Colonic mucosa (tissue), 4 donors: ENCODE data around the gene PRSS38. TPM values are rescaled to one million over a fixed set of nuclear protein-coding genes. Genes with fewer than 3 reads are reported as not detected.
A peak's percentile ranks its signal among the peaks of the same experiment; 100 is the strongest.

Experiments used
- DNase-seq: peaks from one replicate; pipeline ENCODE4 v3.0.0-alpha.2; 2020
- H3K27ac ChIP-seq: fragments of 200-600 bp; one replicate; pipeline ENCODE4 v1.8.0; 2021
- H3K27me3 ChIP-seq: fragments of 200-600 bp; one replicate; pipeline ENCODE4 v1.8.0; 2021
- H3K36me3 ChIP-seq: fragments of 200-600 bp; one replicate; pipeline ENCODE4 v1.8.0; 2021
- H3K4me1 ChIP-seq: fragments of 200-600 bp; one replicate; pipeline ENCODE4 v1.8.0; 2021; ENCODE audit warnings: mild to moderate bottlenecking
- H3K4me3 ChIP-seq: fragments of 200-600 bp; one replicate; pipeline ENCODE4 v1.8.0; 2021
- H3K9ac ChIP-seq, 2 donors: one replicate each; pipeline ENCODE4 v1.7.0; 2013; ENCODE audit warnings: control low read depth in 2 of 2, low read depth in 2 of 2, low read length in 2 of 2
- H3K9me3 ChIP-seq: fragments of 200-600 bp; one replicate; pipeline ENCODE4 v1.8.0; 2021
- intact Hi-C: fragments of 100-400 bp; cut with DNase I; formaldehyde crosslinking; loops from one replicate; pipeline ENCODE4 v1.14.1; 2022
- total RNA-seq, 2 donors: library from RNA; stranded (reverse); fragmentation: NEBNext Ultra II Directional in 1 of 2; extraction: Animal tissue kit (Norgen Biotek cat#: 25700) in 1 of 2; gene quantifications; one replicate each; pipeline ENCODE4 v1.2.1, GENCODE V29; 2021
- TF ChIP-seq, protein P1 (sequence below): fragments of 200-600 bp; IDR thresholded peaks from one replicate; pipeline ENCODE4 v1.8.0; 2022; ENCODE audit warnings: antibody characterized with exemption, mild to moderate bottlenecking
- donor health status: healthy.
- donor health status: DM: no; HTN: no; CAD: no.
- donor health status: DM: no; HTN: no; CAD: no.

PRSS38 gene
- total RNA-seq, 2 donors from 2014 or later: not detected

DNA sequence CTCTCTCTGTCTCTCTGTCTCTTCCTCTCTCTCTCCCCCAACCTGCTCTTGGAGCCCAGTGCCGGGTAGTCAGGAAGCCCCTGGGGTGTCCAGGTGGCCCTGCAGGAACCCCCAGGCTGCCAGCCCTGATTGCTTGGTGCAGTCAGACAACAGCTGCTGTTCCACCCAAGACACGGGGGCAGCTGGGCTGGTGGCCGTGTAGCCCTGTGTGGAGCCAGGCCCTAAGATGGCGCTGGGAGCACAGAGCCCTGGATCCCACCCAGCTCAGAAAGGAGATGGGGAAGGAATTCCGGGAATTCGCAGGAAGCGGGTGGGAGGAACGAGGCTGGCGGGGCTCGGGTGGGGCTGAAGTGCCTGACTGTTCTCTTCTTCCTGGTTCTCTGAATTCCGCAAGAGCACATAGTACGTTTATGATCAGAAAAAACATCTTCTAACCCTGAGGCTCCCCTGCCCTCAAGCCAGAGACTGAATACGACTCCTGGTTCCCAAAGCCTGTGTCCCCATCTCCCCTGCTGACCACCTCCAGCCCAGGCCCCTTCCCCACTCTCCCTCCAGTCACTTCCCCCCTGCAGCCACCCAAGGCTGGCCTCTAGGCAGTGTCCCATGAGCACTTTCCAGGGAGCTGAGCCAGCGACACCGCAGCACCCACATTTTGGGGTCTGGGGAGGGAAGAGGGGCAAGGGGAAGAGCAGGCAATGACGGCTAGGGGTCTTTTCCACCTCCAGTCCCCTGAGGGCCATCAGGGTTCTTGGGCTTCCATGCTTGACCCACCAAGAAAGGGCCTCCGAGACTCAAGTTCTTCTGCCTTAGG lies 77.2 kb downstream of the PRSS38 start:
- TF ChIP-seq, protein P1, sequence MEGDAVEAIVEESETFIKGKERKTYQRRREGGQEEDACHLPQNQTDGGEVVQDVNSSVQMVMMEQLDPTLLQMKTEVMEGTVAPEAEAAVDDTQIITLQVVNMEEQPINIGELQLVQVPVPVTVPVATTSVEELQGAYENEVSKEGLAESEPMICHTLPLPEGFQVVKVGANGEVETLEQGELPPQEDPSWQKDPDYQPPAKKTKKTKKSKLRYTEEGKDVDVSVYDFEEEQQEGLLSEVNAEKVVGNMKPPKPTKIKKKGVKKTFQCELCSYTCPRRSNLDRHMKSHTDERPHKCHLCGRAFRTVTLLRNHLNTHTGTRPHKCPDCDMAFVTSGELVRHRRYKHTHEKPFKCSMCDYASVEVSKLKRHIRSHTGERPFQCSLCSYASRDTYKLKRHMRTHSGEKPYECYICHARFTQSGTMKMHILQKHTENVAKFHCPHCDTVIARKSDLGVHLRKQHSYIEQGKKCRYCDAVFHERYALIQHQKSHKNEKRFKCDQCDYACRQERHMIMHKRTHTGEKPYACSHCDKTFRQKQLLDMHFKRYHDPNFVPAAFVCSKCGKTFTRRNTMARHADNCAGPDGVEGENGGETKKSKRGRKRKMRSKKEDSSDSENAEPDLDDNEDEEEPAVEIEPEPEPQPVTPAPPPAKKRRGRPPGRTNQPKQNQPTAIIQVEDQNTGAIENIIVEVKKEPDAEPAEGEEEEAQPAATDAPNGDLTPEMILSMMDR: no peak
- no peaks in the 10 kb centered on the region for H3K27me3 ChIP-seq
- no peaks in the 10 kb centered on the region for H3K9me3 ChIP-seq
- H3K27ac ChIP-seq: no peak overlapping the region
- no peaks in the 10 kb centered on the region for H3K4me1 ChIP-seq
- H3K4me3 ChIP-seq: no peak overlapping the region
- H3K9ac ChIP-seq: no peak overlapping the region
- H3K36me3 ChIP-seq: no peaks in the 10 kb centered on the region
- intact Hi-C loops: no loop called here
- peak; percentile 11 for DNase-seq

GRCh38 chr1:227893300-227893948 lies 77.9 kb downstream of the PRSS38 start:
- no peaks in the 10 kb centered on the region for H3K9me3 ChIP-seq
- DNase-seq: peak; percentile 6
- H3K27me3 ChIP-seq: no peaks in the 10 kb centered on the region
- TF ChIP-seq, protein P1: no peak
- no peak overlapping the region for H3K27ac ChIP-seq
- H3K36me3 ChIP-seq: no peaks in the 10 kb centered on the region
- intact Hi-C loops: no loop called here
- no peaks in the 10 kb centered on the region for H3K4me1 ChIP-seq
- no peak overlapping the region for H3K9ac ChIP-seq
- no peak overlapping the region for H3K4me3 ChIP-seq

DNA sequence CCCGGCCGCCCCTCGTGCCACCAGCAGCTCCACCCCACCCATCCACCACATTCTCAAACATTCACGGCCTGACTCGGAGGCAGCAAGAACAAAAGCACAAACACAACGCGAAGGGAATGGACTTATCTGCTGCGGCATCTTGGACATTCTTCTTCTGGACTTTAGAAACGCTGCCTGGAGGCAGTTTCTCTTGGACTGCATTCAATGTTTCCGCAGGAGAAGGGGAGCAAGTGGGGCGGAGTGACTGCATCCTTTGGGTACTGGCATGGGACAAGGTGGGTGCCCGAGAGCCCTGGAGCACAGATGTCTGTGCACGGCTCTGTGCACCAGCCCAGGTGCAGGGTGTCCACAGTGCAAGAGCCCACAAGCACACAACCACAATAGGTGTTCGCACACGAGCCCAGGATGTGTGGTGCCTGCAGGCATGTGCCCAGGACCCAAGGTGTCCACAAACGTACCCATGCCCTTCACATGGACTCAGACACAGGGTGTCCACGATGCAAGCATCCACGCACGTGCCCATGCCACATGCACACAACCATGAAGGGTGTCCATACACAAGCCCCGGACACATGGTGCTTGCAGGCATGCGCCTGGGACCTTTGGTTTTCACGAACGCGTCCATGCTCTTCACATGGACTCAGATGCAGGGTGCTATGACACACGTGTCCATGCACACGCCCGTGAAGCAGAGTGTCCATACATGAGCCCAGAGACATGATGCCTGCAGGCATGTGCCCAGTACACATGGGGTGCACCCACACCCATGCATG lies 78.7 kb downstream of the PRSS38 start:
- no peak for DNase-seq

DNA sequence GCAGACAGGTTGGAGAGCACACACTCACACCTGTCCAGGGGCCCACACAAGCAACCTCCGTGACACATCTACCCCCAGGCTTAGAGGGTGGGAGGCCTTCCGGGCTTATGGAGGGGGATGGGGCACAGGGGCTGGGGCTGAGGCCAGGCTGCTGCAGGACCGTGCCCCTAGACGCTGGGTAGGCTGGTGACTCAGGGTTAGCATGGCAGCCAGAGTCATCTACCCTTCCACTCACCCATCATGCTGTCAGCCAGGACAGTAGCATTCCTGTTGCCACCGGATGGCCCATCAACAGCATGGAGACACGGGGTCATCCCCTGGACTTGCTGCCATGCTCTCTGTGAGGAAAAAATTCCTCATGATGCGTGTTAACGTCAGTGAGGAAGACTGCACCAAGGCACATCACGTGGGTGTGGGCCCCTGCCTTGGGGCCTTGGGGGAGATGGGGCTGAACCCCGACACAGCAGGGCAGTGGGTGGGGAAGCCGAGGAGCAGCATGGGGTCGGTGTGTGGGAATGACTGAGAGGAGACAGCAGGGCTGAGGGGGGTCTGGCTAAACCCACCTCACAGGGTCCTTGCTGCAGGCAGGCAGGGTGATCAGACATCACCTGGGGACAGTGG lies 79.5 kb downstream of the PRSS38 start:
- no peak overlapping the region for H3K9ac ChIP-seq
- no peak overlapping the region for H3K27ac ChIP-seq
- intact Hi-C loops: no loop called here
- no peaks in the 10 kb centered on the region for H3K36me3 ChIP-seq
- H3K4me3 ChIP-seq: no peak overlapping the region
- TF ChIP-seq, protein P1: no peak
- no peak for DNase-seq
- H3K4me1 ChIP-seq: no peaks in the 10 kb centered on the region
- no peaks in the 10 kb centered on the region for H3K9me3 ChIP-seq
- no peaks in the 10 kb centered on the region for H3K27me3 ChIP-seq

More for the DNA sequence above, 78.7 kb downstream of the PRSS38 start:
- TF ChIP-seq, protein P1: no peak
- Histone ChIP-seq H3K4me1 (no peaks in the 10 kb centered on the region), H3K9me3 (no peaks in the 10 kb centered on the region), H3K36me3 (no peaks in the 10 kb centered on the region), H3K27ac (no peak overlapping the region), H3K27me3 (no peaks in the 10 kb centered on the region), H3K9ac (no peak overlapping the region), H3K4me3 (no peak overlapping the region)
- intact Hi-C loops: no loop called here

Other genes with a start within 250 kb of the PRSS38 start
- 10 to 100 TPM in 1 of 2 donors, 1 to 10 TPM in 1; 9.0 to 16.0 TPM for gene JMJD4, start 80.4 kb upstream of the PRSS38 start, total RNA-seq
- 10 to 100 TPM; 19.0 to 28.0 TPM for gene SNAP47, start 80.2 kb upstream of the PRSS38 start, total RNA-seq
- 1 to 10 TPM; 2.6 to 3.3 TPM for gene WNT9A, start 132.3 kb downstream of the PRSS38 start, total RNA-seq
- gene WNT3A, start 191.3 kb downstream of the PRSS38 start, total RNA-seq: not detected